AG04449 (cell line): ENCODE results near the gene PLXDC2.
"Not testable (repeated sequence)": the region's sequence is repeated elsewhere in the genome, so short reads cannot be mapped to it uniquely, and the experiment has no call there.

ENCODE experiments used
- CTCF ChIA-PET: fragments of 350-600 bp; formaldehyde crosslinking; extraction: SDS; loops from one replicate; lab custom pipeline; 2021; ENCODE audit warnings: antibody characterized with exemption; lab: Yijun Ruan, JAX
- POLR2A ChIA-PET: fragments of 400-600, 350-600 bp; formaldehyde crosslinking; extraction: SDS; loops from one replicate; lab custom pipeline; 2020; ENCODE audit warnings: antibody characterized with exemption, inconsistent platforms; lab: Yijun Ruan, JAX
- DNase-seq: peaks from one replicate; pipeline ENCODE4 v3.0.0-alpha.2; 2010; ENCODE audit warnings: low read depth, low spot score
- H3K4me3 ChIP-seq: 2 replicates; pipeline ENCODE4 v1.5.1; 2011; ENCODE audit warnings: low read depth, mild to moderate bottlenecking, control low read depth, low read length
- CTCF ChIP-seq: IDR thresholded peaks from one replicate; pipeline ENCODE4 v1.5.1; 2011; ENCODE audit warnings: mild to moderate bottlenecking, moderate library complexity, low read length, control low read depth, inconsistent platforms; ENCODE audit not compliant: insufficient read depth; ENCODE audit errors: missing control alignments

PLXDC2 gene

GRCh38 chr10:19986591-19986990, 170.4 kb downstream of the PLXDC2 start:
- no peak for DNase-seq
- no peak for TF ChIP-seq CTCF
- POLR2A ChIA-PET = no interaction called here
- H3K4me3 ChIP-seq = no peak overlapping the region
- CTCF ChIA-PET = no interaction called here

- CTCF ChIA-PET = no interaction called here
- no peak for TF ChIP-seq CTCF
- POLR2A ChIA-PET = no interaction called here
- DNase-seq = no peak
- H3K4me3 ChIP-seq = no peak overlapping the region
These were observed 171.7 kb downstream of the PLXDC2 start for GRCh38 chr10:19987931-19988330.

DNA sequence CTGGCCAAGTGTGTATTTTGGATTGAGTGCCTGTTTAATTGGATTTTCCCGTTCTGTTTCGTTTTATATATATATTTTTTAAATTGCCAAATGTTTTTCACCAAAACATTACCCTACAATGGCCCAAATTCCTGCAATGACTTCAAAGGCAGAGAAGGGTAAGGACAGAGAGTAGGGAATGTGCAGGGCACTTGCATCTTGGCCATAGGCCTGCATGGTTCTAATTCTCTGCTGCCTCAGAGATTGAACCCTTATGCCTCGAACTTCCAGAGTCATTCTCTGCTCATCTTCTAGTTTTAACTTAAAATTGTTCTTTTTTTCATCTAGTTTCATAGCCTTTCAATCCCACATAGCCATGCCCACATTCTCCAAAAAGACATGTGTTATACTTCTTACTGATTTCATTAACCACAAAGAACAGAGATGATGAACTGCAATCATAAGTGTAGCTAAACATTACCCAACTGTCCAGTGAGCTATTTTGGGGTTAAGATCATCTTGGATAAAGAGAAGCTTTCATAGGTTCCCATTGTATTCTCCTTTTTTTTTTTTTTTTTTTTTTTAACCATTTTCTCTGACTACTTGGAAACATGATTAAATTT, 177.6 kb downstream of the PLXDC2 start:
- no peak for DNase-seq
- POLR2A ChIA-PET = no interaction called here
- H3K4me3 ChIP-seq = no peak overlapping the region
- CTCF ChIA-PET = no interaction called here
- no peak for TF ChIP-seq CTCF

DNA sequence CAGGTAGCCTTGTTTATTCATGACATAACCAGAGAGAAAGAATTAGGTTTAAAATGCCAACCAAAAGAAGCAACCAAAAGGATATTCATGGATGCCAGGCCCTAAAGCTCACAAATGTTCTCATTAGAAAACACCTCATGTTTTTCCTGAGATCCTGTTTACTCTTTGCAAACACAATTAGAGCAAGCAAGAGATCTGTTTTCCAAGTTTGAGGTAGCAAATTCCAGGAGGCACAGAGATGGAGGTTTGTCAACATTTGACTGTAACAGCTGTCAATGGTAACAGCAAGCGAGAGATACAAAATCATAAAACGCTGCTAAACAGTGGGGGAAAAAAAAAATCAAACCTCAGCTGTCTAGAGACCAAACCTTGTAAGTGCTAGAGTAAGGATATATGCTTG, 182.2 kb downstream of the PLXDC2 start:
- POLR2A ChIA-PET = no interaction called here
- CTCF ChIA-PET = no interaction called here
- TF ChIP-seq CTCF = no peak
- H3K4me3 ChIP-seq = no peak overlapping the region
- no peak for DNase-seq

DNA sequence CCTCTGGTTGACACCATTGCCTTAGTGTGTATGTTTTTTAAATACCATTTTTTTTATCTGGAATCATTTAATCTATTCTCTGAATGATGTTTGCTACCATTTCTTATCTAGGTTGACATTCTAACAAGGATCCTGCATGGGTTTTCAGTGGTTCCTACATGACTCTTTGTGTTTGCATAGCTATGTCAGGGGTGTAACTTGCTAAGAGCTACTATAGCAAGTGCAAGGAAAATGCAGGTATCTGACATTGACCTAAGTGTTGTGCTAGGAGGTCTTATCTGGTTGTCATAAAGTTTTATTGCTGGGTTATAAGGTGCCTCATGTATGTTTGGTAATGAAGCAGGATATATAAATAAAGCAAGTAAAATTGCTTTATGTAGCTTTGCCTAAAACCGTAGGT, 183.2 kb downstream of the PLXDC2 start:
- no peak overlapping the region for H3K4me3 ChIP-seq
- no peak for DNase-seq
- ChIA-PET POLR2A (no interaction called here), CTCF (no interaction called here)
- no peak for TF ChIP-seq CTCF

GRCh38 chr10:20002026-20002425, 185.8 kb downstream of the PLXDC2 start:
- CTCF ChIA-PET, H3K4me3 ChIP-seq, DNase-seq, POLR2A ChIA-PET: not testable (repeated sequence)

DNA sequence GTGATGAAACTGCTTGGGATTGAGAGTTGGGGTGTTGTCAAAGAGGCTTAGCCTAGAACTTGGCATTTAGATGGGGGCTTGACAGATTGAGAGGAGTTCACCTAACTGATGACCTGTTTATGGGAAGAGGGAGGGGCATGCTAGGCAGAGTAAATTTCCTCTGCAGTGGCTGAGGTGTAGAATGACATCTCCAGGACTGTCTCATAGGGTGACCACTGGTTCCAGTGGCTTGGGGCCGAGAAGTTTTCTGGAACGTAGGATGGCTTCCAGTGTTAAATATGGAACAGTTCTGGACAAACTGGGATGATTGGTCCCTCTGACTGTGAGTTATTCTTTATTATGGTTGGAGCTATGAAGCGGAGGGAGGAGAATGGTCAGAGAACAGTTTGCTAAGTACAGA, 186.4 kb downstream of the PLXDC2 start:
- ChIA-PET POLR2A (no interaction called here), CTCF (no interaction called here)
- DNase-seq = no peak
- no peak overlapping the region for H3K4me3 ChIP-seq
- TF ChIP-seq CTCF = no peak
